ENCODE data around the gene GNAO1. TPM values are rescaled to one million over a fixed set of nuclear protein-coding genes. Genes with fewer than 3 reads are reported as not detected.
A peak's percentile ranks its signal among the peaks of the same experiment; 100 is the strongest.

Gene GNAO1
- total and polyA plus RNA-seq, 9 of the 15 experiments (the other 6 are each of a cell fraction or from before 2014, with no cell fraction given) = 0.07 to 0.42 (median 0.08) TPM; not detected in 5

GRCh38 chr16:56193951-56194726 lies 2.9 kb downstream of the GNAO1 start (continued):
- TF ChIP-seq ARID4B (CRISPR knock-in tag; IDR thresholded peaks at IDR 0.05) (0 out of 2 replicates have a peak, but pooled peaks have one; percentile 43), ZNF511 (CRISPR knock-in tag; IDR thresholded peaks at IDR 0.05) (peak; percentile 66; the same call in 1 of the 2 replicates), RCOR1 (IDR thresholded peaks at IDR 0.05; ENCODE audit: borderline replicate concordance in 1 of 2, low read depth in 2 of 2, low read length in 2 of 2) (peak in 1 of 2 experiments; percentile 73; a peak in 2 of 4 replicates), L3MBTL2 (IDR thresholded peaks at IDR 0.05) (peak; percentile 35; the same call in 1 of the 2 replicates), HNRNPLL (IDR thresholded peaks at IDR 0.05; ENCODE audit: low read depth, low read length, poor library complexity, severe bottlenecking) (no peak), SIN3A (IDR thresholded peaks at IDR 0.05; ENCODE audit: borderline replicate concordance in 2 of 2, control insufficient read depth in 1 of 2, low read depth in 2 of 2, low read length in 2 of 2) (peak in 1 of 2 experiments; percentile 68; a peak in 1 of 4 replicates), HOMEZ (CRISPR knock-in tag; IDR thresholded peaks at IDR 0.05) (no peak), POLR2B (IDR thresholded peaks at IDR 0.05; ENCODE audit: low read depth, partially characterized antibody) (no peak), ERF (CRISPR knock-in tag; IDR thresholded peaks at IDR 0.05) (no peak), PML (IDR thresholded peaks at IDR 0.05; ENCODE audit: low read length) (no peak), AFF1 (IDR thresholded peaks at IDR 0.05; ENCODE audit: low read depth in 1 of 2, partially characterized antibody in 2 of 2) (peak in 1 of 2 experiments; percentile 36), CXXC5 (CRISPR knock-in tag; IDR thresholded peaks at IDR 0.05) (peak; percentile 27; the same call in 1 of the 2 replicates), CBX1 (IDR thresholded peaks at IDR 0.05; ENCODE audit: low read depth) (peak; percentile 94), ZSCAN29 (IDR thresholded peaks at IDR 0.05) (no peak)
